Activated gamma-delta T cell (primary cell): ENCODE results near the gene PDCD4.
"Not testable (repeated sequence)": the region's sequence is repeated elsewhere in the genome, so short reads cannot be mapped to it uniquely, and the experiment has no call there.

Experiments
- DNase-seq: peaks from one replicate; lab custom pipeline; 2025; lab: John Stamatoyannopoulos, UW

Gene PDCD4

DNA sequence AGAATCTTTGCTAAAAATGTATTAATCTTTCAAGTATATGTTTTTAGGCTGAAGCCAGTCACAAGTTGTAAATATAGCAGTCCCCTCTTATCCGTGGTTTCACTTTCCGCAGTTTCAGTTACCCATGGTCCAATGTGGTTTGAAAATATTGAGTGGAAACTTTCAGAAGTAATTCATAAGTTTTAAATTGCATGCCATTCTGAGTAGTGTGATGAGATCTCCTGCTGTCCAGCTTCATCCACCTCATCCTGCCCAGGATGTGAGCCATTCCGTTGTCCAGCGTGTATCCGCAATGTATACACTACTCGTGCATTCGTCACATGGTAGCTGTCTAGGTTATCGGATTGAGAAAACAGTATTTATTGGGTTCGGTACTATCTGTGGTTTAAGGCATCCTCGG lies 12.2 kb downstream of the PDCD4 start:
- no peak for DNase-seq

- no peak for DNase-seq
Measured at GRCh38 chr10:110885932-110886674, 14.4 kb downstream of the PDCD4 start.

- no peak for DNase-seq
Measured at GRCh38 chr10:110887560-110887959, 15.8 kb downstream of the PDCD4 start.

- DNase-seq, result no peak
Measured at GRCh38 chr10:110892602-110893288, 21.0 kb downstream of the PDCD4 start.

GRCh38 chr10:110893559-110894179 lies 21.9 kb downstream of the PDCD4 start:
- no peak for DNase-seq

GRCh38 chr10:110897184-110897583 lies 25.5 kb downstream of the PDCD4 start:
- DNase-seq, result no peak

DNA sequence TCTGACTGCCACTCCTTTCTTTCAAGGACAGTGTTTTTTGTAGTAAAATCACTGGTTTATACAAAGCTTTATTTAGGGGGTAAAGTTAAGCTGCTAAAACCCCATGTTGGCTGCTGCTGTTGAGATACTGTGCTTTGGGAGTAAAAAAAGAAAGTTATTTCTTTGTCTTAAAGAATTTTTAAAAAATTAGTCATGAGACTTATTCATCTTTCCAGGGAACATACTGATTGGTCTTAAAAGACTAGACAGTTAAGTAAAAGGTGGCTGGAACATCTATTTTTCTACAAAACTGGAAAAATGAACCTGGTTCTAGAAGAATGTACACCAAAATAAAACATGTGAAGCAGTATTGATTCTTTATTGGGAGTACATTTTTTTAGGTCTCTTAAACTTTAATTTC lies 26.7 kb downstream of the PDCD4 start:
- DNase-seq, result no peak

DNA sequence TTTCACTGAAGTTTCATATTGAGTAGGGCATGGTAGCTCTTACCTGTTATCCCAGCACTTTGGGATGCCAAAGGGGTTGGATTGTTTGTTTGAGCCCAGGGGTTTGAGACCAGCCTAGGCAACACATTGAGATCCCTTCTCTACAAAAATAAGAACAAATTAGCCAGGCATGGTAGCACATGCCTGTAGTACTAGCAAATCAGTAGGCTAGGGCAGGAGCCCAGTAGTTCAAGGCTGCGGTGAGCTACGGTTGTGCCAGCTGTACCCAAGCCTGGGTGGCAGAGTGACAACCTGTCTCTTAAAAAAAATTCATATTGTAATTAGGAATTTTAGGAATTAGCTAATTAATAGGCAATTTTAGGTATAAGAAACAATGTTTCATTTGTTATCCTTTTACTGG lies 29.3 kb downstream of the PDCD4 start:
- DNase-seq, result no peak

GRCh38 chr10:110901954-110902819 lies 30.5 kb downstream of the PDCD4 start:
- no peak for DNase-seq

- DNase-seq, result no peak
Measured at GRCh38 chr10:110903280-110904278, 31.9 kb downstream of the PDCD4 start.

DNA sequence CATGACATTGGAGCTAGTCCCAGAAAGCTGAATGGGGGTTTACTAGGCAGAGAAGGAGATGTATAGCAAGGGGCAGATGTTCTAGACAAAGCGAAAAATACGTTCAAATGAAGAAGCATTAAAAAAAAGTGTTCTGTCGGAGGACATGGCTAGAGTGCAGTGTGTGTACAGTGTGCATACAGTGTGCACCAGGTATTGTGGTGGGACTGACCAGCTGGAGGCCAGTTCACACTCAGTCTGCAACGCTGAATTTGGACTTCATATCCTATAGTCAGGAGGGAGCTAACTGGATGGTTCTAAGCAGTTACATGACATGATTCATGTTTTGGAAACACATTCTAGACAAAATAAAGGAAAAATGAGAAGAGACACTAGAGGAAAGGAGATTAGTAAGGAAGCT lies 38.4 kb downstream of the PDCD4 start:
- DNase-seq, result no peak

GRCh38 chr10:110912374-110912773 lies 40.6 kb downstream of the PDCD4 start:
- no peak for DNase-seq

GRCh38 chr10:110914431-110914830 lies 42.7 kb downstream of the PDCD4 start:
- DNase-seq, result no peak

DNA sequence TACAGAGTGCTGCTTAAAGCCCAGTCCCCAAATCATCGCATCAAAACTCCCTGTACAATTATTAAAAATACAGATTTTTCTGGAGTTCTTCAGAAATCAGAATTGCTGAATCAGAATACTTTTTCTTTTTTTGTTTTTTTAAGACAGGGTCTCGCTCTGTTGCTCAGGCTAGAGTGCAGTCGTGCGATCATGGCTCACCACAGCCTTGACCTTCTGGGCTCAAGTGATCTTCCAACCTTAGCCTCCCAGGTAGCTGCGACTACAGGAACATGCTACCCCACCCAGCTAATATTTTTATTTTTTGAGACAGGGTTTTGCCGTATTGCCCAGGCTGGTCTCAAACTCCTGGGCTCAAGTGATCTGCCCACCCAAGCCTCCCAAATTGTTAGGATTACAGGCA lies 43.3 kb downstream of the PDCD4 start:
- DNase-seq, result no peak

- not testable (repeated sequence) for DNase-seq
Measured at GRCh38 chr10:110915600-110915999, 43.9 kb downstream of the PDCD4 start.

DNA sequence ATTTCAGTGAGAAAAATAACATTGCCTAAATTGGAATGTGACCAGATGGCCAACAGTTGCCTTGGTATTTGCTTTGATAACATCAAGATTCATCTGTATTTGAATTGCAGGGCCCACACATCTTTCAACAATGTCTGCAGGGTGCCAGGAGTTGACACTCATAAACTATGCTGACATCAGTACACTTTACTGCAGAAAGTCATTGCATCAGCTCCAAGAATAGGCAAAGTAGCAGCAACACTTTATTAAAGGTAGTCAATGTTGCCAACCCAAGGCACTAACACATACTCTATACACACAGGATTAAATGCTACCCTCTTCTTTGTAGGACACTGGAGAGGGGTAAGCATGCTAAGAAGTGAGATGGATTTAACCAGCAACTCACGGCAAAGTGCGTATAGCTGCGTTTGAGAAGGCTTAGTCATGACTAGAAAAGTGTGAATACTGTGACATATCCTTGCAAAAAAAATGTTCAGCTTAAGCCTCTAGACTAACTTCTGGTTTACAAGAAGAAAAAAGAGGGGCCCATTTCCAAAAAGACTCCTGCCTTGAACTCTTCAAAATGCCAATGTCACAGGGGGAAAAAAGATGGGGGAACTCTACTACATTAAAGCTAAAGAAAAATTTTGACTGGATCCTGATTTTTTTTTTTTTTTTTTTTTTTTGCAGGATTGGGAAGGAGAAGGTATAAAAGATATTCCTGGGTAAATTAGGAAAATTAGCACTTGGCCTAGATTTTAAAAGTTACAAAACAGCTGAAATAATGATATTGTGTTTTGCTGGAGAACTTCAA lies 45.0 kb downstream of the PDCD4 start:
- no peak for DNase-seq

DNA sequence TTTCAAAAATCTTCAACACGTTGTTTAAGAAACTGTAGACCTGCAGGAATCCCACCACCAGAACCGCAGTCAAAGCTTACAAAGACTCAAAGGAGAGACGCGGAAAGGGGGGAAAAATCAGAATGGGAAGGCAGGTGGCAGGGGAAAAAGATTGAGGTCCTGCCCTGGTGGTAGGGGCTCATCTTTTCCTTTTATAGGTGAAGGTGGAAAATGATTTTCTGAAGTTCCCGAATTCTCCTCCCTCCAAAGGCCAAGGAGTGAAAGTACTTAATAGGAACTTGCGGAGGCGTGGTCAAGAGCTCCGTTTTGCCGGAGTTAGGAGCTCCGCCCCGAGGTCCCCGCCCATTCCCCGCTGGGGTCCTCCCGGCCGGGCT lies 46.5 kb downstream of the PDCD4 start:
- no peak for DNase-seq

GRCh38 chr10:110918643-110919348 lies 47.1 kb downstream of the PDCD4 start, which contains the start of gene BBIP1:
BBIP1 (minus strand) TSS chr10:110919180; CDS start chr10:110918157, 1,023 bp downstream.
- peak; percentile 76 for DNase-seq

- DNase-seq, result peak; percentile 88
Measured at GRCh38 chr10:110919349-110919931, 47.7 kb downstream of the PDCD4 start, which contains the start of gene SHOC2. SHOC2 (plus strand) TSS chr10:110919604; CDS start chr10:110964359, 44,755 bp downstream.
